Spleen (tissue), 11 donors: ENCODE results near the gene TRMT10B. TPM values are rescaled to one million over a fixed set of nuclear protein-coding genes. Genes with fewer than 3 reads are reported as not detected.

Experiments used
- DNase-seq: peaks from one replicate; pipeline ENCODE4 v3.0.0-alpha.2; 2020
- H3K27ac ChIP-seq, 8 donors: fragments of 200-600 bp; sonication (generic) in 7 of 8; 1 replicate in 4 of 8; 2 replicates in 4 of 8; pipeline versions ENCODE4 v1.5.0 to v1.8.0; 2016 to 2021; ENCODE audit warnings: inconsistent platforms in 4 of 8, mild to moderate bottlenecking in 4 of 8, moderate library complexity in 1 of 8
- H3K27me3 ChIP-seq, 7 donors: fragments of 200-600 bp; sonication (generic) in 6 of 7; replicated peaks in 1 of 7; 1 replicate in 4 of 7; 2 replicates in 3 of 7; pipeline versions ENCODE4 v1.5.0 to v1.8.0; 2016 to 2021; ENCODE audit warnings: inconsistent platforms in 3 of 7, mild to moderate bottlenecking in 1 of 7
- H3K36me3 ChIP-seq, 6 donors: fragments of 200-600 bp; sonication (generic) in 5 of 6; 1 replicate in 4 of 6; 2 replicates in 2 of 6; pipeline versions ENCODE4 v1.5.0 to v1.8.0; 2016 to 2021; ENCODE audit warnings: inconsistent platforms in 2 of 6
- H3K4me1 ChIP-seq, 6 donors: fragments of 200-600 bp; sonication (generic) in 5 of 6; 1 replicate in 3 of 6; 2 replicates in 3 of 6; pipeline versions ENCODE4 v1.5.0 to v1.8.0; 2016 to 2021; ENCODE audit warnings: inconsistent platforms in 3 of 6
- H3K4me3 ChIP-seq, 8 donors: fragments of 200-600 bp; sonication (generic) in 7 of 8; 1 replicate in 4 of 8; 2 replicates in 4 of 8; pipeline versions ENCODE4 v1.5.0 to v1.8.0; 2016 to 2021; ENCODE audit warnings: inconsistent platforms in 4 of 8, mild to moderate bottlenecking in 4 of 8, moderate library complexity in 2 of 8
- H3K9me3 ChIP-seq, 8 donors: fragments of 200-600 bp; sonication (generic) in 7 of 8; 1 replicate in 4 of 8; 2 replicates in 4 of 8; pipeline versions ENCODE4 v1.5.0 to v1.8.0; 2016 to 2021; ENCODE audit warnings: inconsistent platforms in 4 of 8
- CTCF ChIP-seq, 11 experiments: fragments of 200-600 bp in 7 of 11; fragments of 450-650 bp in 4 of 11; sonication (generic) in 4 of 11; IDR thresholded peaks in 8 of 11; conservative IDR thresholded peaks in 3 of 11; 1 replicate in 7 of 11; 2 replicates in 4 of 11; pipeline versions ENCODE4 v1.4.0 to v1.8.0; 2016 to 2021; ENCODE audit warnings: antibody characterized with exemption in 11 of 11, inconsistent platforms in 4 of 11, mild to moderate bottlenecking in 1 of 11
- POLR2A ChIP-seq, 3 donors: fragments of 450-650 bp; IDR thresholded peaks; one replicate each; pipeline ENCODE4 v1.5.1; 2017; ENCODE audit warnings: antibody characterized with exemption in 3 of 3, mild to moderate bottlenecking in 1 of 3
- POLR2AphosphoS5 ChIP-seq, 3 donors: sonication (generic); formaldehyde crosslinking; IDR thresholded peaks; one replicate each; pipeline ENCODE4 v1.5.1; 2017; ENCODE audit warnings: antibody characterized with exemption in 3 of 3
- WGBS, 5 donors: extraction: QIAGEN DNeasy Blood & Tissue Kit in 3 of 5; methylation state at CpG; one replicate each; pipeline versions ENCODE4 v1.1.5 to v1.1.7; 2013 to 2018; 5-methylcytosine and 5-hydroxymethylcytosine counted together
- intact Hi-C: fragments of 100-400 bp; cut with DNase I; formaldehyde crosslinking; loops from one replicate; pipeline ENCODE4 v1.15.0; 2023; ENCODE audit warnings: low total_unique reads
- polyA plus RNA-seq, 3 donors: library from polyadenylated mRNA; stranded (reverse); fragments of 200-250 nt; gene quantifications; one replicate each; pipeline ENCODE4 v1.2.1, GENCODE V29; 2013
- total RNA-seq, 7 donors: library from RNA; depleted of rRNA in 3 of 7; stranded (reverse); fragments of >200 nt in 3 of 7; fragmentation: NEBNext Ultra II Directional in 4 of 7; extraction: Animal tissue kit (Norgen Biotek cat#: 25700) in 4 of 7; gene quantifications; one replicate each; pipeline versions ENCODE4 v1.1.0 to v1.2.1, GENCODE V29; 2016 to 2021
- donor health status: healthy with polysubstance abuse.
- donor health status: DM: no; HTN: no; CAD: no; lungs with moderate emphysema.
- donor health status: DM: no; HTN: no; CAD: no.
- donor health status: Bipolar disorder and iron deficiency.
- donor health status: healthy.
- donor health status: DM: no; HTN: no; CAD: no.
- donor health status: DM: yes; HTN: yes; CAD: no.

TRMT10B gene
- total and polyA plus RNA-seq, 10 donors = 5.8 to 17.7 (median 10.2) TPM

GRCh38 chr9:37798677-37799076 is 45.1 kb downstream of the TRMT10B start:
- peaks cover 24 to 55% (median 35%) of the 10 kb centered on the region in 6 donors for H3K4me1 ChIP-seq

GRCh38 chr9:37800631-37801286 is 47.2 kb downstream of the TRMT10B start, which contains the start of gene DCAF10:
TSS of gene DCAF10 (plus strand) at chr9:37800797. CDS start at chr9:37800867, 70 bp downstream.
- H3K9me3 ChIP-seq = no peaks in the 10 kb centered on the region

More at GRCh38 chr9:37798677-37799076, 45.1 kb downstream of the TRMT10B start:
- H3K4me3 ChIP-seq = no peak overlapping the region
- no peak overlapping the region for H3K27ac ChIP-seq
- no peaks in the 10 kb centered on the region for H3K36me3 ChIP-seq
- intact Hi-C loops = no loop called here
- no peak for DNase-seq
- H3K9me3 ChIP-seq = no peaks in the 10 kb centered on the region
- TF ChIP-seq POLR2AphosphoS5 (IDR thresholded peaks at IDR 0.05) = no peak
- 64 to 78% (median 73%) methylated on average over 1 of the region's 1 CpG; no CpG with 5 or more reads in 1 of the 5 donors for WGBS, 5 donors
- H3K27me3 ChIP-seq = peaks cover 0 to 3% (median 0%) of the 10 kb centered on the region in 7 donors

GRCh38 chr9:37801287-37801850 is 47.8 kb downstream of the TRMT10B start:
- Histone ChIP-seq H3K4me3 (peak overlapping the region; percentile 72 to 92 (median 84)), H3K4me1 (peaks cover 24 to 81% (median 46%) of the 10 kb centered on the region in 6 donors), H3K36me3 (no peaks in the 10 kb centered on the region), H3K27me3 (peaks cover 0 to 3% (median 0%) of the 10 kb centered on the region in 7 donors), H3K27ac (peak overlapping the region; percentile 83 to 97 (median 93)), H3K9me3 (no peaks in the 10 kb centered on the region)
- no peak for TF ChIP-seq POLR2AphosphoS5 (IDR thresholded peaks at IDR 0.05)
- TF ChIP-seq POLR2A (IDR thresholded peaks at IDR 0.05) = no peak
- no peak for TF ChIP-seq CTCF (IDR thresholded peaks at IDR 0.05 in 8 of 11, conservative IDR thresholded peaks at IDR 0.05 in 3 of 11)
- DNase-seq = peak; percentile 91
- 2 to 4% (median 2%) methylated on average over 17 to 45 of the region's 45 CpGs for WGBS, 5 donors
- intact Hi-C loops = no loop called here

More at GRCh38 chr9:37800631-37801286, 47.2 kb downstream of the TRMT10B start, which contains the start of gene DCAF10:
- intact Hi-C loops = no loop called here
- peak within 1 kb of the TSS; percentile 83 to 97 (median 93) for H3K27ac ChIP-seq
- 0 to 1% (median 0%) methylated on average over 13 to 72 of the region's 72 CpGs for WGBS, 5 donors
- no peaks in the 10 kb centered on the region for H3K36me3 ChIP-seq
- peaks cover 0 to 3% (median 0%) of the 10 kb centered on the region in 7 donors for H3K27me3 ChIP-seq
- peaks cover 24 to 75% (median 41%) of the 10 kb centered on the region in 6 donors for H3K4me1 ChIP-seq
- TF ChIP-seq CTCF (IDR thresholded peaks at IDR 0.05 in 8 of 11, conservative IDR thresholded peaks at IDR 0.05 in 3 of 11) (peak in 4 of 11 experiments; percentile 2 to 26 (median 14)), POLR2AphosphoS5 (IDR thresholded peaks at IDR 0.05) (peak; percentile 90 to 96 (median 91)), POLR2A (IDR thresholded peaks at IDR 0.05) (peak; percentile 42 to 97 (median 68))
- peak within 1 kb of the TSS; percentile 72 to 92 (median 84) for H3K4me3 ChIP-seq
- peak; percentile 96 for DNase-seq

GRCh38 chr9:37801959-37802711 is 48.5 kb downstream of the TRMT10B start:
- Histone ChIP-seq H3K4me1 (peaks cover 24 to 79% (median 47%) of the 10 kb centered on the region in 6 donors), H3K9me3 (no peaks in the 10 kb centered on the region), H3K4me3 (peak overlapping the region; percentile 72 to 92 (median 84)), H3K27me3 (peaks cover 0 to 3% (median 0%) of the 10 kb centered on the region in 7 donors), H3K27ac (peak overlapping the region in 3 of 8 donors; percentile 94 to 97 (median 96)), H3K36me3 (no peaks in the 10 kb centered on the region)
- DNase-seq = no peak
- intact Hi-C loops = no loop called here
- WGBS, 5 donors = 66 to 77% (median 70%) methylated on average over 10 of the region's 10 CpGs
- TF ChIP-seq POLR2AphosphoS5 (IDR thresholded peaks at IDR 0.05) (no peak), POLR2A (IDR thresholded peaks at IDR 0.05) (no peak), CTCF (IDR thresholded peaks at IDR 0.05 in 8 of 11, conservative IDR thresholded peaks at IDR 0.05 in 3 of 11) (no peak)
